Activated CD4-positive, alpha-beta T cell treated with anti-CD3 and anti-CD28 coated beads, Interleukin-2, amount 10 ng/mL, durations not matched to agents 24 days and 14 days (primary cell): ENCODE results near the gene CRKL. TPM values are rescaled to one million over a fixed set of nuclear protein-coding genes. Genes with fewer than 3 reads are reported as not detected.
A peak's percentile ranks its signal among the peaks of the same experiment; 100 is the strongest.

ENCODE experiments used
- DNase-seq: peaks from one replicate; pipeline ENCODE4 v3.0.0; 2022
- H3K27ac Mint-ChIP-seq: one replicate; pipeline ENCODE4 v1.8.0; 2022; ENCODE audit warnings: mild to moderate bottlenecking, mixed read lengths
- H3K27me3 Mint-ChIP-seq: one replicate; pipeline ENCODE4 v1.8.0; 2022; ENCODE audit warnings: mixed read lengths
- H3K36me3 Mint-ChIP-seq: one replicate; pipeline ENCODE4 v1.8.0; 2022; ENCODE audit warnings: low read depth, mild to moderate bottlenecking, mixed read lengths
- H3K4me1 Mint-ChIP-seq: one replicate; pipeline ENCODE4 v1.8.0; 2021; ENCODE audit warnings: mixed read lengths
- H3K4me3 Mint-ChIP-seq: one replicate; pipeline ENCODE4 v1.8.0; 2022; ENCODE audit warnings: mild to moderate bottlenecking, moderate library complexity, mixed read lengths
- H3K9me3 Mint-ChIP-seq: one replicate; pipeline ENCODE4 v1.8.0; 2021; ENCODE audit warnings: mixed read lengths
- intact Hi-C: fragments of 100-400 bp; cut with micrococcal nuclease; formaldehyde crosslinking; loops from one replicate; pipeline ENCODE4 v1.15.1; 2023
- total RNA-seq: library from RNA; stranded (reverse); gene quantifications from 2 replicates; pipeline ENCODE4 v1.2.3, GENCODE V29; 2022

Gene CRKL
- total RNA-seq, 1 donor from 2014 or later, result 82.4 TPM

- Mint-ChIP-seq H3K27ac (no peak overlapping the region), H3K4me1 (peaks cover 42% of the 10 kb centered on the region), H3K27me3 (no peaks in the 10 kb centered on the region), H3K9me3 (no peaks in the 10 kb centered on the region), H3K36me3 (peaks cover 39% of the 10 kb centered on the region), H3K4me3 (no peak overlapping the region)
- intact Hi-C loops, result no loop called here
- no peak for DNase-seq
These were observed 29.1 kb downstream of the CRKL start for GRCh38 chr22:20946080-20946986.

- intact Hi-C loops, result no loop called here
- no peak overlapping the region for H3K4me3 Mint-ChIP-seq
- DNase-seq, result no peak
- peaks cover 41% of the 10 kb centered on the region for H3K4me1 Mint-ChIP-seq
- H3K27ac Mint-ChIP-seq, result no peak overlapping the region
- H3K9me3 Mint-ChIP-seq, result no peaks in the 10 kb centered on the region
- H3K36me3 Mint-ChIP-seq, result peaks cover 44% of the 10 kb centered on the region
- H3K27me3 Mint-ChIP-seq, result no peaks in the 10 kb centered on the region
These were observed 29.8 kb downstream of the CRKL start for GRCh38 chr22:20946991-20947390.

GRCh38 chr22:20948450-20948849 lies 31.2 kb downstream of the CRKL start:
- intact Hi-C loops, result no loop called here
- Mint-ChIP-seq H3K36me3 (peaks cover 43% of the 10 kb centered on the region), H3K9me3 (no peaks in the 10 kb centered on the region), H3K27me3 (no peaks in the 10 kb centered on the region), H3K4me1 (peaks cover 33% of the 10 kb centered on the region), H3K27ac (no peak overlapping the region), H3K4me3 (no peak overlapping the region)
- no peak for DNase-seq

GRCh38 chr22:20948989-20949388 lies 31.8 kb downstream of the CRKL start:
- H3K27me3 Mint-ChIP-seq, result no peaks in the 10 kb centered on the region
- H3K27ac Mint-ChIP-seq, result no peak overlapping the region
- DNase-seq, result no peak
- H3K36me3 Mint-ChIP-seq, result peaks cover 44% of the 10 kb centered on the region
- intact Hi-C loops, result no loop called here
- no peak overlapping the region for H3K4me3 Mint-ChIP-seq
- no peaks in the 10 kb centered on the region for H3K9me3 Mint-ChIP-seq
- H3K4me1 Mint-ChIP-seq, result peaks cover 28% of the 10 kb centered on the region

GRCh38 chr22:20949698-20950183 lies 32.5 kb downstream of the CRKL start:
- no peak overlapping the region for H3K4me3 Mint-ChIP-seq
- peaks cover 28% of the 10 kb centered on the region for H3K4me1 Mint-ChIP-seq
- no peaks in the 10 kb centered on the region for H3K27me3 Mint-ChIP-seq
- H3K9me3 Mint-ChIP-seq, result no peaks in the 10 kb centered on the region
- DNase-seq, result no peak
- H3K36me3 Mint-ChIP-seq, result peaks cover 48% of the 10 kb centered on the region
- peak overlapping the region; percentile 21 for H3K27ac Mint-ChIP-seq
- intact Hi-C loops, result no loop called here

GRCh38 chr22:20951151-20951931 lies 34.1 kb downstream of the CRKL start:
- Mint-ChIP-seq H3K27me3 (peaks cover 2% of the 10 kb centered on the region), H3K9me3 (no peaks in the 10 kb centered on the region), H3K27ac (no peak overlapping the region), H3K36me3 (peaks cover 43% of the 10 kb centered on the region), H3K4me3 (no peak overlapping the region), H3K4me1 (peaks cover 19% of the 10 kb centered on the region)
- intact Hi-C loops, result no loop called here
- DNase-seq, result no peak

GRCh38 chr22:20951932-20952380 lies 34.7 kb downstream of the CRKL start:
- H3K4me1 Mint-ChIP-seq, result peaks cover 16% of the 10 kb centered on the region
- H3K9me3 Mint-ChIP-seq, result no peaks in the 10 kb centered on the region
- H3K27me3 Mint-ChIP-seq, result peaks cover 3% of the 10 kb centered on the region
- H3K4me3 Mint-ChIP-seq, result no peak overlapping the region
- intact Hi-C loops, result no loop called here
- DNase-seq, result no peak
- no peak overlapping the region for H3K27ac Mint-ChIP-seq
- peaks cover 42% of the 10 kb centered on the region for H3K36me3 Mint-ChIP-seq

- H3K4me3 Mint-ChIP-seq, result no peak overlapping the region
- peaks cover 42% of the 10 kb centered on the region for H3K36me3 Mint-ChIP-seq
These were observed 35.5 kb downstream of the CRKL start for GRCh38 chr22:20952544-20953341.

GRCh38 chr22:20953342-20953608 lies 36.1 kb downstream of the CRKL start:
- H3K4me1 Mint-ChIP-seq, result peaks cover 14% of the 10 kb centered on the region
- no peaks in the 10 kb centered on the region for H3K9me3 Mint-ChIP-seq
- H3K36me3 Mint-ChIP-seq, result peaks cover 42% of the 10 kb centered on the region
- no peak for DNase-seq
- no peak overlapping the region for H3K4me3 Mint-ChIP-seq
- H3K27ac Mint-ChIP-seq, result no peak overlapping the region
- intact Hi-C loops, result no loop called here
- H3K27me3 Mint-ChIP-seq, result peaks cover 13% of the 10 kb centered on the region

More at GRCh38 chr22:20952544-20953341, 35.5 kb downstream of the CRKL start:
- DNase-seq, result no peak
- H3K27ac Mint-ChIP-seq, result no peak overlapping the region
- H3K4me1 Mint-ChIP-seq, result peaks cover 16% of the 10 kb centered on the region
- intact Hi-C loops, result no loop called here
- peaks cover 8% of the 10 kb centered on the region for H3K27me3 Mint-ChIP-seq
- no peaks in the 10 kb centered on the region for H3K9me3 Mint-ChIP-seq

- intact Hi-C loops, result no loop called here
- Mint-ChIP-seq H3K36me3 (peaks cover 42% of the 10 kb centered on the region), H3K27me3 (peaks cover 15% of the 10 kb centered on the region), H3K4me3 (no peak overlapping the region), H3K27ac (no peak overlapping the region), H3K9me3 (no peaks in the 10 kb centered on the region), H3K4me1 (peaks cover 13% of the 10 kb centered on the region)
- DNase-seq, result no peak
These were observed 36.7 kb downstream of the CRKL start for GRCh38 chr22:20953668-20954500.

GRCh38 chr22:20955548-20955947 lies 38.3 kb downstream of the CRKL start:
- no peak for DNase-seq
- H3K4me1 Mint-ChIP-seq, result peaks cover 6% of the 10 kb centered on the region
- intact Hi-C loops, result no loop called here
- H3K9me3 Mint-ChIP-seq, result no peaks in the 10 kb centered on the region
- H3K36me3 Mint-ChIP-seq, result peaks cover 30% of the 10 kb centered on the region
- H3K27ac Mint-ChIP-seq, result no peak overlapping the region
- H3K27me3 Mint-ChIP-seq, result peaks cover 22% of the 10 kb centered on the region
- H3K4me3 Mint-ChIP-seq, result no peak overlapping the region

- Mint-ChIP-seq H3K4me1 (peaks cover 7% of the 10 kb centered on the region), H3K27me3 (peaks cover 23% of the 10 kb centered on the region), H3K36me3 (peaks cover 21% of the 10 kb centered on the region), H3K27ac (no peak overlapping the region), H3K9me3 (no peaks in the 10 kb centered on the region), H3K4me3 (peak overlapping the region; percentile 51)
- DNase-seq, result no peak
- intact Hi-C loops, result no loop called here
These were observed 39.3 kb downstream of the CRKL start for GRCh38 chr22:20956258-20957101.
